Adipose tissue (tissue), 3 donors: ENCODE data around the gene A3GALT2. TPM values are rescaled to one million over a fixed set of nuclear protein-coding genes. Genes with fewer than 3 reads are reported as not detected.
A peak's percentile ranks its signal among the peaks of the same experiment; 100 is the strongest.

Experiments
- H3K27ac ChIP-seq: one replicate; pipeline ENCODE4 v1.5.1; 2013; ENCODE audit warnings: low read depth, low read length
- WGBS, 3 donors: extraction: QIAGEN DNeasy Blood & Tissue Kit; methylation state at CpG; one replicate each; pipeline ENCODE4 v1.1.7; 2013; 5-methylcytosine and 5-hydroxymethylcytosine counted together
- polyA plus RNA-seq, 3 donors: library from polyadenylated mRNA; stranded (reverse); fragments of 200-250 nt; gene quantifications; one replicate each; pipeline ENCODE4 v1.2.3, GENCODE V29; 2013
- donor health status: healthy with polysubstance abuse.
- donor health status: Bipolar disorder and iron deficiency.
- donor health status: healthy.

A3GALT2 gene
- under 1 TPM in 1 of 3 donors, not detected in 2; 0.25 TPM for polyA plus RNA-seq

DNA sequence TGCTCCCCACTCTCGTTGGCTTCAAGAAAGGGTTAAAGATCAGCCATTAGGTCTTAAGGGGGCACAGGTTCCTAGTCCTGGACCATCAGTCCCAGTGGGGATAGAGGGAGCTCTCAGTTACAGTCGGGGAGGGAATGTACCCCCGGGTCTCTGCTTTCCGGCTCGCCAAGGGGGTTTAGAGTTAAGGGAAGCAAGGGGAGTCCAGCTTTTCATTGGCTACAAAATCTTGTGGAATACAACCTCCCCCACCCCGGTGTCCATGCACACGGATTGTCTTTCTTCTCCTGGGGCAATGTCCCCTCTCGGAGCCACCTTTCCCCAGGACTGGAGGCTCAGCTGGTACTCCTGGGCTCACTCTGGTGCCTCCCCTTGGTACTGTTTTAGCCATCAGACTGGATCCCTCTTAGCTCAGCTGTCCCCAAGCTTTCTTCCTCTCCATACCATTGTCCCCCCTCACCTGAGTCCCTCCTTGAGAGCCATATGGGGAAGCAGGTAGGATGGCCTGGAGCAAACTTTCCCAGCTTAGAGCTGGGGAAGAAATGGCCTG is at the start of gene A3GALT2:
A3GALT2 (minus strand) TSS at position 480 of the 547 bp plus-strand sequence; CDS start at position 480, 0 bp downstream.
- WGBS, 3 donors: 65 to 79% (median 67%) methylated on average over 8 of the region's 8 CpGs
- no peak within 1 kb of the TSS for H3K27ac ChIP-seq

DNA sequence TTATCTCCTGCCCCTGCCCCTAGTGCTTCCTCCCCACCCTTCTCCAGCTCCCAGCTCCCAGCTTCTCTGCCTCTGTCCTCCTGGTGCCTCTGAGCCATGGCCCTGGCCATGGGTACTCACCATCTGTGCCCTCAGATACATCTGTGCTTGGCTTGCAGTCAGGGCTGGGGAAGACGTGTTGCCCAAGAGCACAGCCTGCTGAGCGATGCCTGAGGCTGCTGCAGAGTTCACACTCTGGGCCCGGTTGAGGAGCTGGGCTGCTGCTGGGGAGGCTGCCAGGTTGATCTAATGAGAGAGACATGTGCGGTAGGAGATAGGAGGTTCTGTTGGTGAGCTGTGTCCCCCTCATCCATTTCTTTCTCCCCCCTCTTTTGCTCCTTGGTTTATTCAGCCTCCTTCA is 49.4 kb upstream of the A3GALT2 start:
- WGBS, 3 donors: 50 to 79% (median 68%) methylated on average over 4 of the region's 4 CpGs
- no peak overlapping the region for H3K27ac ChIP-seq

DNA sequence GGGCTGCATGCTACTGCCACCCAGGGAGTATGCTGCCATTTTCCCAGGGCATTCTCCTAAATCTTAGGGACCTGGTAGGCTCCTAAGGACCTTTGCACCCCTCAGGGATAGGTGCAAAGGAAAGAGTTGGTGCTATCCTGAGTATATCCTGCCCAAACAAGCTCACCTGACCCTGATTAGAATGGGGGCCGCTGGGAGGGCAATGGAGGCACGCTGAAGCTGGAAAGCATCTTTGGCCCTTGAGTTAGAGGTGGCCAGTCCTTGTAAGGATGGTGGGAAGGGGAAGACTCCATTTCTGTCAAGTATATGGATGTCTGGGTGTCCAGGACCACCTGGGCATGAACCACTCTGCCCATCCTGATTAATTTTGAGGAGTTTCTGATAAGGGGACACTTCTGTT is 48.9 kb upstream of the A3GALT2 start:
- 44 to 95% (median 92%) methylated on average over 2 of the region's 2 CpGs for WGBS, 3 donors
- H3K27ac ChIP-seq: no peak overlapping the region

DNA sequence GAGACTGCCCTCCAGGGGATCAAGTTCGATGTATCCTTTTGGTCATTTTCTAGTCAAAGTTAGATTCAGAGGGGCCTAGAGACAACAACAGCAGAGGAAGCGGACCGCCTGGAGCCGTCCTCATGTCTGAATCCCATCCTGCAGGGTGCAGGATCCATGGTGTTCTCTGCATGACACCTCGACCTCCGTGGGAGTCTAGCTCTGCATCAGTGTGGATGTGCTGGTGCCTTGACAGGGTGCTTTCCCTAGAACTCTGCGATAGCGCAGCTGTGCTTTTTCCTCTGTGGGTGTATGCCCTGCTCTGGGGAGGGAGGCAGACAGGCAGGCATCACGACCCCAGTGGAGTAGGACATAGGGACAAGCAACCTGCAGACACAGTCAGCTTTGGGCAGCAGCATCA is 48.2 kb upstream of the A3GALT2 start:
- 81 to 84% (median 82%) methylated on average over 9 of the region's 9 CpGs for WGBS, 3 donors
- no peak overlapping the region for H3K27ac ChIP-seq

DNA sequence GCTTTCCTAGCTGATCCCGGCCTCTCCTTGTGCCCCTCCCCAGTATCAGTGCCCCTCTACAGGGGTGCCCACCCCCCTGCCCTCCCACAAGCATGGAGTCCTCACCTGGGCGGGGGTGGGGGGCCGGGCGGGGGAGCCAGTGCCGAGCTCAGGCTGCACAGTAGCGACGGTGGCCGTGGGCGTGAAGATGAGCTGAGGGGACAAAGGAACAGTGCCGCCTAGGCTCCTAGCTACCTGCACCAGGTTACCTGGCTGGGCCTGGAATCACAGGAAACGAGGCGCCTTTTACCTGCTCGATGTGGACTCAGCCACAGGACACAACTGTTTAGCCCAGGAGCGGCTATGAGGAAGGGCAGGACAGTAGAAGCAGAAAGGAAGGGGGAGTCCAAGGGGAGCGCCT is 47.5 kb upstream of the A3GALT2 start:
- 81 to 89% (median 87%) methylated on average over 14 to 15 of the region's 15 CpGs for WGBS, 3 donors
- H3K27ac ChIP-seq: no peak overlapping the region

DNA sequence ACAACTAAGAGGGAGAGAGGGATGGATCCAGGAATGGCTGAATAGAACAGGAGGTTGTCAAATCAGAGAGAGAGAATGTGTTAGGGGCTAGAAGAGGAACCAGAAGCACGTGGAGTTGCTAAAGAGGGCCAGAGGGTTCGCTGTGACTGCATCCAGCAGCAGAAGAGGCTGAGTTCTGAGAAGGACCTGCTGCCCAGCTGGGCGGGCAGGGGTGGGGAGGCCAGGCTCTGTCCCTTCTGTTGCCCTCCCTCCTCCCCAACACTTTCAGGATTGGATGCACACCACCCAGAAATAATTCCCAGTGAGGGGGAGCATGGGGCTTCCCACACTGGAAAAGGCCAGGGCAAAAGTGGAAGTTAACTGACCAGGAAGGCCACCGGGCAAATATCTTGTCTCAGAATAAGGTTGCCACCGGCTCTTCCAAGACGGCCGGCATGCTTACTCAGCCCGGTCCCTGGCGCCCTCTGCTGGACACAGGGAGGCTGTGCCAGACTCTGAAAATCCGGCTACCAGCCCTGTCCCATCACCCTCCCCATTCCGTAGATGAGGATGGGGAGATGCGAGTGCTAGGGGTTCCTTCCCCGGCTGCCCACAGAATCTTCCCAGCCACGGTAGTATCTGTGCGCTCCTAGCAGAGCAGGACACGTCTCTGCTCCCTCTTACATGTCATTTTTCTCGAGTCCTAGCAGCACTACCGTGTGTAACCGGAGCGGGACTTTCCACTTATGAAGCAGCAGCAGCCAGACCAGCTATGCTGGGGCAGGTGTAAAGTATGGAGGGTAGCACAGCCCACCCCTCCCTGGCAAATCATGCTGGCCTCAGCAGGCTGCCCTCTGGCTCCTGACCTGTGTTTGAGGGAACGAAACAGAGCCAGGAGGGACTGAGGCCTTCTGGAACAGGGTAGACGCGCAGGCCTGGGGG is 46.8 kb upstream of the A3GALT2 start:
- 34 to 37% (median 36%) methylated on average over 23 of the region's 23 CpGs for WGBS, 3 donors
- no peak overlapping the region for H3K27ac ChIP-seq

DNA sequence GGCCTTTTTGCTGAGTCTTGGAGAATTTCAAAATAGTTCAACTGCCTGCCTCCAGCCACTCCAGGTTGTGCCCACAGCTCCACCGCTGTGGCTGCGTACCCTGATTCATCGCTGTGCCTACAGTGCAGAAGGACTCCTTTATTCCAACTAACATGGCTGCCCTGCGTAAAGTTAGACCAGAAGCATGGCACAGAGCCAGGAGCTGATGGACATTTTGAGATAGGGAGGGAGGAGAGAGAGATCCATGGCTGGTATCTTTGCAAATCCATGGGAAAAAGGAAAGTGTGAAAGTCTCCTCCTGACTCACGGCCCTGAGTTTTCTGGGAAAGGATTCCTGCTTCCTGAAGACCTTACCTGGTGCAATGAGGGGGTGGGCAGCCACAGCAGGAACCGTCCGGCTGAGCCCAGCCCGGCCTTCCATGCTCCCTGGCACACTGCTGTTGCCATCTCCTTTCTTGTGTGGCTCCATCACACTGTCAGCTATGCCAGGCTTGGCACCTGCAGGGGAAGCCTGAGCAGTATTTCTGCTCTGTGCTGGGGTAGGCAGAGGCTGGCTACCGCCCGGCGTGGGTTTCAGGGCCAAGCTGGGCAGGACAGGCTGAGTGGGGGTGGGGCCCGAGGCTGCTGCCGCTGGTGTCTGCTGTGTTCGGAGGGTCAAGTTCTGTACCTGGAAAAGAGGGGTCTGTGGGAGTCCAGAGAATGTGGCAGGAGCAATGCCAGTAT is 46.0 kb upstream of the A3GALT2 start:
- no peak overlapping the region for H3K27ac ChIP-seq
- 75 to 82% (median 80%) methylated on average over 14 of the region's 14 CpGs for WGBS, 3 donors

DNA sequence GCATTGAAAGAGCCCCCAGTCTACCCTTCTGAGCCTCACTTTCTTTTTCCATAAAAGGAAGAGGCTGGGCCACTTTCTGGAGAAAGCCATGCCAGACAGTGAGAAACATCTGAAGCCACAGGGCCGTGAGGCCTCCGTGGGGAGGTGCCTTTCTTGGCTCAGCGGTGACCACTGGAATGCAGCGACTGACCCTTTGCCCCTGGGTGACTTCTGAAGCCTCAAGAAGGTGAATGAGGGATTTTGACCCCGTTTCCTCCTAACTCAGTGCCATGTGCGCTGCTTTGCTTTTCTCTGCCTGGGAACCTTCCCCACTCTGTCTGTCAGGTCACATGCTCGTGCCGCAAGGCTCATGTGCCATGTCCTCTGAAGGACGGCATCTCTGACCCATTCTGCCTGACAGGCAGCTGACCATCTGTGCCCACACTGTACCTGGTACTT is 44.7 kb upstream of the A3GALT2 start:
- peak overlapping the region; percentile 53 for H3K27ac ChIP-seq
- WGBS, 3 donors: 42 to 80% (median 56%) methylated on average over 9 of the region's 9 CpGs

DNA sequence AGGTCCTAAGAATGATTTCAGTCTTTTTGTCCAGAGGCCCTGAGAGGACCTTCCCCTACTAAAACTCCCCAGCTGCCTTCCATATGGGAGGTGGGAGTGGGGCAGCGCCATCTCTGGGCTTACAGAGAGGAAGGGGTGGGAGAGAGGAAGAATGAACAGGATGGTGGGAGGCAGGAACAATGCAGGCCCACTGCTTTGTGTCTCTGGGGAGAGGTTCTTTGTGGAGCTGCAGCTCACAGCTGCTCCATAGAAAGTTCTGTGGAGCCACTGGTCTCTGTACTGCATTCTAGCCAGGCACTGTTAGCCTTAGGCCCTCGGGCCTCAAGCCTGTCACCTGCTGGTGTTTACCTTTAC is 43.6 kb upstream of the A3GALT2 start:
- 32 to 66% (median 60%) methylated on average over 2 of the region's 2 CpGs for WGBS, 3 donors
- no peak overlapping the region for H3K27ac ChIP-seq

DNA sequence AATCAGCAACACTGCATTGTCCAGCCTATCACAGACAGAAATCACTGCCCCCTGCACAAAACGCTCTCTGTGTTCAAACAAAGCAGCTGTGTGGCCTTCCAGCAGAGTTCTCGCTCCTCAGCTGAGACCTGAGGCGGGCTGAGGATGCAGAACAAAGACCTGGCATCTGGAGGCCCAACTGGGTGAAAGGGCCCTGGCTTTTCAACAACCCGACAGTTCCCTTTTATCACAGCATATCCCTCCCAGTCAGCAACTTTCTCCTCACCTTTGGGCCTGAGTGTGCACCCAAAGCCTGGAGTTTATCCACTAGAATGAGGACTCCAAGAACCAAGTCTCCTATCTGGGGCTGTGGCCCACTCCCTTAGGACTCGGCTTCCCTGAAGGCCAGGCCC is 42.6 kb upstream of the A3GALT2 start:
- 59 to 76% (median 60%) methylated on average over 5 of the region's 5 CpGs for WGBS, 3 donors
- H3K27ac ChIP-seq: no peak overlapping the region

DNA sequence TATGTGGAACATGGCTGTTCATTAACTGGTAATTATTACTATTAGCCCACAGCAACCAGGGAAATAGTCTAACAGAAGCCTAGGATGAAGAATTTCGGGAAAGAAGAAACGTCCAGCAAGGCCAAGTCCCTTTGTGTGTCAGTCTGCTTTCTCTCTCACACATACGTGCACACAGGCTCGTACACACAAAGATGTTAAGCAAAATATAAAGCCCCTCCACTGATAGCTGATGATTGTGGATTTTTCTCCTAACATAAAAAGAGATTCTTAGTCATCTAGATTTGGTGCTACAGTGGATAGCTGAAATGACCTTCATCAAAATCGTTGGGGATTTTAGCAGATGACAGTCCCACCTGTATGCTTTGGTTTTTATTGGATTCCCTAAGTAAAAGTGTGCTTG is 42.1 kb upstream of the A3GALT2 start:
- H3K27ac ChIP-seq: no peak overlapping the region
- 66 to 82% (median 75%) methylated on average over 5 of the region's 5 CpGs for WGBS, 3 donors

DNA sequence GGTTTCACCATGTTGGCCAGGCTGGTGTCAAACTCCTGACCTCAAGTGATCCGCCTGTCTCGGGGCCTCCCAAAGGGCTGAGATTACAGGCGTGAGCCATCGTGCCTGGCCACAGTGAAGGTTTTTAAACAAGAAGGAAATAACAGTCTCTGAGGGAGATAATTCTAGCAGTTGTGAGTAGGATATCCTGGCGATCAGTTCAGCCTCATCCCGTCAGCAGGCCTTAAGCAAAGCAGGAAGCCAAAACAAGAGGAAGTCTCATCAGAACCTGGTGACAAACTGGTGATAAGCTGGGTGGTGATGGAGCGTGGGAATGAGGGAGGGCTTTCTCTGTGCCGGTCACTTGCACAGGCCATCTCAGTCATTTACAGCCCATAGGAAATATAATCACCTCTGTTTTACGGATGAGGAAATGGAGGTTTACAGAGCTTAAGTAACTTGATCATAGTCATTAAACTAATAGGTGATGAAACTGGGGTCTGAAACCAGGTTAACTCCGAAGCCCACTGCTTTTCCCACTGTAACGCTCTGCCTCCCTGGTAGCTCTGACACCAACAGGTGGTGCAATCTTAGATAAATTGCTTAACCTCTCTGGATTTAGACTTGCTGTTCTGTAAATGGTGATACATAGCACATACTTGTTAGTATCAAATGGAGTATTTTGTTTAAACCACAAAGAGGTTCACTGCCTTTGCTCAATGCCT is 40.8 kb upstream of the A3GALT2 start:
- 35 to 81% (median 36%) methylated on average over 11 of the region's 11 CpGs for WGBS, 3 donors
- H3K27ac ChIP-seq: no peak overlapping the region

DNA sequence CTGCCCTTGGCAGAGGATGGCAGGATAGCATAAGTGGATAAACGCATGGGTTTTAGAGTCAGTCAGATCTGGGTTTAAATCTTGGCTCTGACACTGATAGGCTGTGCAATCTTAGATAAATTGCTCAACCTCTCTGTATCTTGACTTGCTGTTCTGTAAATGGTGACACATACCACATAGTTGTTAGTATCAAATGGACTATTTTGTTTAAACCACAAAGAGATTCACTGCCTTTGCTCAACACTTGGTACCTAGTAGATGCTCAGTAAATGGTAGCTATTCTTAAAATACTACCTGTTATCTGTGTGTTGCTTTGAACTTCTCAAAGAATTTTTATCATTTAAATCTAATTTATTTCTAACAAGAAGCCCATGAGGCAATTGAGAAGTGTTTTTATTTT is 39.5 kb upstream of the A3GALT2 start:
- no peak overlapping the region for H3K27ac ChIP-seq
- WGBS, 3 donors: 76 to 83% (median 79%) methylated on average over 1 of the region's 1 CpG

DNA sequence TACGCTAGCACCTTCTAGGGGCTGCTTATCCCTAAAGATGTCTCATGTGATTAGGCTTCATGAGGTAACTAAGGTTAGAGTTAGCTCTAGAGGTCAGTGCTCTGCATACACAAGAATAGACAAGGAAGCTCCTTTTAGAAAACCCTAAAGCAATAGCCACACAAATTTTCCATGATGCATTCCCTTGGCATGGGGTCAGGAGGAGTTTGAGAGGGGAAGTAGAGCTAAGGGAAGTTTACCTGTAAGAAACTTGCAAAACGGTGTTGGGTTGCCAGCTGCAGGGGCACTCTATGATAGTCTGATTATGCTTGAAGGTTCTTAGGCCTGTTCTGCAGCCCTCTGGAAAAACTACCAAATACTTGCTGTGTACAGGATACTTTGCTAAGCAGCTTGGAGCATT is 39.0 kb upstream of the A3GALT2 start:
- 69 to 93% (median 78%) methylated on average over 2 of the region's 2 CpGs for WGBS, 3 donors

DNA sequence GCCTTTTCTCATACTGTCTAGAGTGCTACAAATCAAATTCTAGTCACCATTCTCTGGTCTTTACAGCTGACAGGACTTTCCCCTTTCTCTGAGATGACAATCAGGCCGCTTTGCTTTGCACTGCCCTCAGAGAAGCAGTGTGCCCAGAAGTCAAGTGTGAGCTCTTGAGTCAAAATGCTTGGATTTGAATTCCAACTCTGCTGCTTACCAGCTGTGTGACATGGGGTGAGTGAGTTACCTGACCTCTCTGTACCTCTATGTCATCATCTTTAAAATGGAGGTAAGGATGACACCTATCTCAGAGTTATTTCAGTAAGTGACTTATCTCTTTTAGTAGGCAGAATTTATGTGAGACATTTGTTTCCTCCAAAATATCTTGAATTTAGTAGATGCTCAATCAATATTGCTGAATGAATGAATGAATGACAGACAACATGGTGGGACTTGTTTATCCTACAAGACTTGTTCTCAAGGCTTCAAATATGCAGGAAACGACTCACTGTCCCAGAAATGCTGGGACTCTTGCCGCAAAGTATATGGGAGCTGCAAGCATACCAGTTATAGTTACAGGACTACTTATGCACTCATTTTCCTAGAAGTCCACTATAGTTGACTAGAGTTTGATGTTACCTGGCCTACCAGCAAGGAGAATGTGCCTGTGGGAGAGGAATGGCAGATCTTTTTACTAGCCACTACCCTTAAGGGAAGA is 38.1 kb upstream of the A3GALT2 start:
- H3K27ac ChIP-seq: no peak overlapping the region
- WGBS, 3 donors: 92 to 97% (median 93%) methylated on average over 3 of the region's 3 CpGs

More for the DNA sequence above, 39.0 kb upstream of the A3GALT2 start:
- no peak overlapping the region for H3K27ac ChIP-seq

DNA sequence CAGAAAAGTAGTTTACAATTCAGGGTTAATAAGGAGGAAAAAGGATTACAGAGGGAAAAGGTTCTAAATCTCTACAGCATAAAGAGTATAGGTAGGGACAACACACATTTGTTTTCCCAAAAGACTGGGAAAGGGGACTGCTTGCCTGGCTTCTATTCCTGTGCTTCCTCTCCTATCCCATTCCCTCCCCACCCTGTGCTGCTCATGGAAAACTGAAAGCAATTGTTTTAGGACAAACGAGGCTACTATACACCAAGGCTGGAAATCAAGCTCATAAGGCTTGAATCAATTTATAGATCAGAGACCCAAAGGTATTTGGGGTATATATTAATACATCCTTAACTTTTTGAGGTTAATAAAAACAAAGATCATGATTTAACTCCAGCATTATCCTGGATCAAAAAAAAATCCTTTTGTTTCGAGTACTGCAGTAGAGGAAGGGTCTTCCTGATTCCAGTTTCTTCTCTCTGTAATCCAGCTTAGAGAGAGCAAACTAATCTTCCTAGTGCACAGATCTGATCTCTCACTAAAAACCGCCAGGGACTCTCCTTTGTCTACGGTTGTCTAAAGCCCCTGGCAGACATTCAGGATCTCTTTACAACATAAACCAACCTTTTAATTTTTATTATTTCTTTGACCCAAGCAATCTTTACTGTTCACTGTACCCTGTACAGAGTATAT is 37.4 kb upstream of the A3GALT2 start:
- 71 to 75% (median 74%) methylated on average over 4 of the region's 4 CpGs for WGBS, 3 donors
- no peak overlapping the region for H3K27ac ChIP-seq

DNA sequence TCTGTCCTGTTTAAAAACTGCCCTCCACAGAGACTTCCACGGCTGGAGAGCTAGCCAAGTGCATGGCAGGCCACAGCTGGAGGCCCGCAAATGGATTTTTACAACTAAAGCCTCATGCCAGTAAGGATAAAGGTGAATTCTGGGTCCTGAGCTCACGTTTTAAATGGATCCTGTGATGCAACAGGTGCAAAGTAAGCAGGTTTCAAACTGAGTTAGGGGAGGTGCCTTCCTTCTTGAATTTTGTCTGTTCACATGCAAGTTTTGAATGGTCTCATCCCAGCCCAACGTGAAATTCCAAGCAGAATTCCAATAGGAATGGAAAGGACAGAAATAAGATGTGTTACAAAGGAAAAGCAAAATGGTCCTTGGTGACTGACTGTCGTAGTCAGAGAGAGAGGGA is 36.2 kb upstream of the A3GALT2 start:
- WGBS, 3 donors: 92 to 94% (median 93%) methylated on average over 5 of the region's 5 CpGs
- no peak overlapping the region for H3K27ac ChIP-seq
